Measurements from ENCODE around the gene EP400. TPM values are rescaled to one million over a fixed set of nuclear protein-coding genes. Genes with fewer than 3 reads are reported as not detected.

EP400 gene
- total and polyA plus RNA-seq, 12 donors: 11.5 to 43.2 (median 28.8) TPM

GRCh38 chr12:131909081-131909751 lies 40.5 kb upstream of the EP400 start:
- Histone ChIP-seq H3K4me1 (replicated peaks in 1 of 2) (peaks cover 12 to 34% of the 10 kb centered on the region in 2 donors), H3K9me3 (replicated peaks in 1 of 3) (no peaks in the 10 kb centered on the region), H3K4me3 (no peak overlapping the region), H3K27me3 (no peaks in the 10 kb centered on the region), H3K27ac (no peak overlapping the region), H3K36me3 (replicated peaks in 1 of 2) (peaks cover 0 to 62% of the 10 kb centered on the region in 2 donors)
- peak in 1 of 7 donors; percentile 39 for DNase-seq
- WGBS, 4 donors: 93 to 100% (median 94%) methylated on average over 3 to 61 of the region's 61 CpGs
- intact Hi-C loops (cut with DNase I): no loop called here
- TF ChIP-seq, protein P1, sequence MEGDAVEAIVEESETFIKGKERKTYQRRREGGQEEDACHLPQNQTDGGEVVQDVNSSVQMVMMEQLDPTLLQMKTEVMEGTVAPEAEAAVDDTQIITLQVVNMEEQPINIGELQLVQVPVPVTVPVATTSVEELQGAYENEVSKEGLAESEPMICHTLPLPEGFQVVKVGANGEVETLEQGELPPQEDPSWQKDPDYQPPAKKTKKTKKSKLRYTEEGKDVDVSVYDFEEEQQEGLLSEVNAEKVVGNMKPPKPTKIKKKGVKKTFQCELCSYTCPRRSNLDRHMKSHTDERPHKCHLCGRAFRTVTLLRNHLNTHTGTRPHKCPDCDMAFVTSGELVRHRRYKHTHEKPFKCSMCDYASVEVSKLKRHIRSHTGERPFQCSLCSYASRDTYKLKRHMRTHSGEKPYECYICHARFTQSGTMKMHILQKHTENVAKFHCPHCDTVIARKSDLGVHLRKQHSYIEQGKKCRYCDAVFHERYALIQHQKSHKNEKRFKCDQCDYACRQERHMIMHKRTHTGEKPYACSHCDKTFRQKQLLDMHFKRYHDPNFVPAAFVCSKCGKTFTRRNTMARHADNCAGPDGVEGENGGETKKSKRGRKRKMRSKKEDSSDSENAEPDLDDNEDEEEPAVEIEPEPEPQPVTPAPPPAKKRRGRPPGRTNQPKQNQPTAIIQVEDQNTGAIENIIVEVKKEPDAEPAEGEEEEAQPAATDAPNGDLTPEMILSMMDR (IDR thresholded peaks at IDR 0.05): no peak
- TF ChIP-seq POLR2A (IDR thresholded peaks at IDR 0.05): no peak

- TF ChIP-seq POLR2A (IDR thresholded peaks at IDR 0.05): no peak
- TF ChIP-seq, protein P1 (IDR thresholded peaks at IDR 0.05): no peak
- WGBS, 4 donors: 90 to 94% (median 91%) methylated on average over 10 to 26 of the region's 26 CpGs
- intact Hi-C loops (cut with DNase I): no loop called here
- DNase-seq: no peak
- Histone ChIP-seq H3K27me3 (no peaks in the 10 kb centered on the region), H3K4me3 (no peak overlapping the region), H3K4me1 (replicated peaks in 1 of 2) (peaks cover 12 to 34% of the 10 kb centered on the region in 2 donors), H3K27ac (peak overlapping the region in 1 of 5 donors; percentile 74), H3K9me3 (replicated peaks in 1 of 3) (no peaks in the 10 kb centered on the region), H3K36me3 (replicated peaks in 1 of 2) (peaks cover 0 to 68% of the 10 kb centered on the region in 2 donors)
Observed at GRCh38 chr12:131909752-131910219, 40.0 kb upstream of the EP400 start.

GRCh38 chr12:131910302-131911027 lies 39.3 kb upstream of the EP400 start:
- WGBS, 4 donors: 50 to 75% (median 54%) methylated on average over 10 to 23 of the region's 23 CpGs
- H3K36me3 ChIP-seq (replicated peaks in 1 of 2): peaks cover 0 to 75% of the 10 kb centered on the region in 2 donors

More at GRCh38 chr12:131910302-131911027, 39.3 kb upstream of the EP400 start:
- peak; percentile 44 to 80 (median 67) for DNase-seq
- intact Hi-C loops (cut with DNase I): no loop called here
- Histone ChIP-seq H3K4me1 (replicated peaks in 1 of 2) (peaks cover 12 to 34% of the 10 kb centered on the region in 2 donors), H3K27me3 (no peaks in the 10 kb centered on the region), H3K27ac (peak overlapping the region in 2 of 5 donors; percentile 73 to 74), H3K9me3 (replicated peaks in 1 of 3) (no peaks in the 10 kb centered on the region), H3K4me3 (no peak overlapping the region)
- TF ChIP-seq POLR2A (IDR thresholded peaks at IDR 0.05): peak in 1 of 2 donors; percentile 7
- TF ChIP-seq, protein P1 (IDR thresholded peaks at IDR 0.05): no peak

All from adrenal gland (tissue), 12 donors.